ENCODE data around the gene DCST2. TPM values are rescaled to one million over a fixed set of nuclear protein-coding genes. Genes with fewer than 3 reads are reported as not detected.

DCST2 gene
- total RNA-seq, 1 donor from 2014 or later, result 0.16 TPM

GRCh38 chr1:155018617-155019348 lies 14.8 kb downstream of the DCST2 start:
- Mint-ChIP-seq H3K27ac (peak overlapping the region; percentile 48), H3K4me1 (peaks cover 41% of the 10 kb centered on the region), H3K36me3 (ENCODE audit: low read depth) (peaks cover 53% of the 10 kb centered on the region), H3K4me3 (no peak overlapping the region), H3K27me3 (no peaks in the 10 kb centered on the region), H3K9me3 (no peaks in the 10 kb centered on the region)
- intact Hi-C loops (cut with micrococcal nuclease), result no loop called here
- no peak for DNase-seq

- Mint-ChIP-seq H3K4me3 (peak overlapping the region; percentile 78), H3K9me3 (no peaks in the 10 kb centered on the region), H3K4me1 (peaks cover 48% of the 10 kb centered on the region), H3K27ac (no peak overlapping the region), H3K27me3 (no peaks in the 10 kb centered on the region), H3K36me3 (ENCODE audit: low read depth) (peaks cover 59% of the 10 kb centered on the region)
- DNase-seq, result no peak
- intact Hi-C loops (cut with micrococcal nuclease), result loop anchor here (1.0 to 2.0 kb wide), 8 partner anchors 9 to 82 kb away; partner anchors contain the start of genes CKS1B, PMVK and PYGO2
Observed at GRCh38 chr1:155017946-155018316, 15.7 kb downstream of the DCST2 start.

GRCh38 chr1:155017041-155017945 lies 16.3 kb downstream of the DCST2 start:
- Mint-ChIP-seq H3K9me3 (no peaks in the 10 kb centered on the region), H3K4me3 (peak overlapping the region; percentile 78), H3K4me1 (peaks cover 52% of the 10 kb centered on the region), H3K27ac (peak overlapping the region; percentile 37), H3K36me3 (ENCODE audit: low read depth) (peaks cover 65% of the 10 kb centered on the region), H3K27me3 (no peaks in the 10 kb centered on the region)
- intact Hi-C loops (cut with micrococcal nuclease), result loop anchor here (1.0 to 2.0 kb wide), 8 partner anchors 8 to 81 kb away; partner anchors contain the start of genes CKS1B, PMVK and PYGO2
- DNase-seq, result peak; percentile 96

- Mint-ChIP-seq H3K4me3 (peak overlapping the region; percentile 78), H3K4me1 (peaks cover 54% of the 10 kb centered on the region), H3K27me3 (no peaks in the 10 kb centered on the region), H3K36me3 (ENCODE audit: low read depth) (peaks cover 66% of the 10 kb centered on the region), H3K9me3 (no peaks in the 10 kb centered on the region), H3K27ac (peak overlapping the region; percentile 76)
- DNase-seq, result peak; percentile 71
- intact Hi-C loops (cut with micrococcal nuclease), result loop anchor here (2.0 kb wide), 1 partner anchor 44 kb away; no protein-coding TSS in a partner anchor
Observed at GRCh38 chr1:155016231-155016831, 17.2 kb downstream of the DCST2 start.

GRCh38 chr1:155015527-155016230 lies 17.9 kb downstream of the DCST2 start:
- intact Hi-C loops (cut with micrococcal nuclease), result loop anchor here (2.0 kb wide), 1 partner anchor 45 kb away; no protein-coding TSS in a partner anchor
- peak overlapping the region; percentile 76 for H3K27ac Mint-ChIP-seq
- peaks cover 58% of the 10 kb centered on the region for H3K4me1 Mint-ChIP-seq
- no peaks in the 10 kb centered on the region for H3K9me3 Mint-ChIP-seq
- peaks cover 70% of the 10 kb centered on the region for H3K36me3 Mint-ChIP-seq (ENCODE audit: low read depth)
- no peaks in the 10 kb centered on the region for H3K27me3 Mint-ChIP-seq
- peak overlapping the region; percentile 78 for H3K4me3 Mint-ChIP-seq
- peak; percentile 59 for DNase-seq

GRCh38 chr1:155014709-155015508 lies 18.7 kb downstream of the DCST2 start:
- Mint-ChIP-seq H3K27me3 (no peaks in the 10 kb centered on the region), H3K27ac (no peak overlapping the region), H3K9me3 (no peaks in the 10 kb centered on the region), H3K4me3 (peak overlapping the region; percentile 78), H3K36me3 (ENCODE audit: low read depth) (peaks cover 72% of the 10 kb centered on the region), H3K4me1 (peaks cover 56% of the 10 kb centered on the region)
- intact Hi-C loops (cut with micrococcal nuclease), result no loop called here
- DNase-seq, result peak; percentile 59

GRCh38 chr1:155013632-155014031 lies 19.9 kb downstream of the DCST2 start:
- intact Hi-C loops (cut with micrococcal nuclease), result no loop called here
- peak; percentile 82 for DNase-seq
- Mint-ChIP-seq H3K4me3 (peak overlapping the region; percentile 97), H3K36me3 (ENCODE audit: low read depth) (peaks cover 71% of the 10 kb centered on the region), H3K4me1 (peaks cover 49% of the 10 kb centered on the region), H3K27me3 (no peaks in the 10 kb centered on the region), H3K9me3 (no peaks in the 10 kb centered on the region), H3K27ac (peak overlapping the region; percentile 89)

- H3K4me1 Mint-ChIP-seq, result peaks cover 53% of the 10 kb centered on the region
- intact Hi-C loops (cut with micrococcal nuclease), result no loop called here
- H3K27ac Mint-ChIP-seq, result peak overlapping the region; percentile 89
- no peaks in the 10 kb centered on the region for H3K9me3 Mint-ChIP-seq
- H3K36me3 Mint-ChIP-seq (ENCODE audit: low read depth), result peaks cover 72% of the 10 kb centered on the region
- peak overlapping the region; percentile 97 for H3K4me3 Mint-ChIP-seq
- no peak for DNase-seq
- H3K27me3 Mint-ChIP-seq, result no peaks in the 10 kb centered on the region
Observed at GRCh38 chr1:155012776-155013602, 20.6 kb downstream of the DCST2 start.

GRCh38 chr1:155012026-155012546 lies 21.5 kb downstream of the DCST2 start:
- H3K4me1 Mint-ChIP-seq, result peaks cover 57% of the 10 kb centered on the region
- peak; percentile 82 for DNase-seq
- peak overlapping the region; percentile 89 for H3K27ac Mint-ChIP-seq
- no peaks in the 10 kb centered on the region for H3K9me3 Mint-ChIP-seq
- no peaks in the 10 kb centered on the region for H3K27me3 Mint-ChIP-seq
- H3K36me3 Mint-ChIP-seq (ENCODE audit: low read depth), result peaks cover 66% of the 10 kb centered on the region
- intact Hi-C loops (cut with micrococcal nuclease), result no loop called here
- H3K4me3 Mint-ChIP-seq, result peak overlapping the region; percentile 97

- H3K36me3 Mint-ChIP-seq (ENCODE audit: low read depth), result peaks cover 64% of the 10 kb centered on the region
- peaks cover 58% of the 10 kb centered on the region for H3K4me1 Mint-ChIP-seq
- H3K27ac Mint-ChIP-seq, result peak overlapping the region; percentile 89
- peak overlapping the region; percentile 97 for H3K4me3 Mint-ChIP-seq
- H3K9me3 Mint-ChIP-seq, result no peaks in the 10 kb centered on the region
- no peaks in the 10 kb centered on the region for H3K27me3 Mint-ChIP-seq
- intact Hi-C loops (cut with micrococcal nuclease), result no loop called here
- DNase-seq, result no peak
Observed at GRCh38 chr1:155011437-155012025, 22.1 kb downstream of the DCST2 start.

- H3K4me1 Mint-ChIP-seq, result peaks cover 58% of the 10 kb centered on the region
- DNase-seq, result peak; percentile 56
- no peaks in the 10 kb centered on the region for H3K9me3 Mint-ChIP-seq
- peaks cover 62% of the 10 kb centered on the region for H3K36me3 Mint-ChIP-seq (ENCODE audit: low read depth)
- intact Hi-C loops (cut with micrococcal nuclease), result no loop called here
- no peaks in the 10 kb centered on the region for H3K27me3 Mint-ChIP-seq
- peak overlapping the region; percentile 82 for H3K27ac Mint-ChIP-seq
- H3K4me3 Mint-ChIP-seq, result peak overlapping the region; percentile 97
Observed at GRCh38 chr1:155011004-155011416, 22.6 kb downstream of the DCST2 start.

Measured in activated CD4-positive, alpha-beta T cell treated with anti-CD3 and anti-CD28 coated beads, Interleukin-2, amount 10 ng/mL, durations not matched to agents 24 days and 14 days (primary cell).